ENCODE results near the gene CENPN.

Gene CENPN

GRCh38 chr16:81003064-81003463 lies 4.0 kb upstream of the CENPN start:
- H3K36me3 ChIP-seq (replicated peaks): no peaks in the 10 kb centered on the region
- H3K4me3 ChIP-seq (ENCODE audit: low read depth, low read length): no peak overlapping the region
- peak overlapping the region; percentile 19 for H3K27ac ChIP-seq
- in situ Hi-C loops (cut with HindIII; ENCODE audit: low pct_ligation_motif_present, low sequenced_read_pairs): no loop called here
- TF ChIP-seq CTCF (IDR thresholded peaks at IDR 0.05; ENCODE audit: low read depth, low read length, missing control alignments): no peak
- no peak for DNase-seq
- H3K27me3 ChIP-seq (replicated peaks): no peaks in the 10 kb centered on the region

GRCh38 chr16:81003610-81004460 lies 3.2 kb upstream of the CENPN start:
- TF ChIP-seq CTCF (IDR thresholded peaks at IDR 0.05; ENCODE audit: low read depth, low read length, missing control alignments): no peak
- in situ Hi-C loops (cut with HindIII; ENCODE audit: low pct_ligation_motif_present, low sequenced_read_pairs): no loop called here
- H3K36me3 ChIP-seq (replicated peaks): no peaks in the 10 kb centered on the region
- H3K4me3 ChIP-seq (ENCODE audit: low read depth, low read length): no peak overlapping the region
- DNase-seq: no peak
- H3K27me3 ChIP-seq (replicated peaks): no peaks in the 10 kb centered on the region
- peak overlapping the region; percentile 43 for H3K27ac ChIP-seq

- peak; percentile 62 for DNase-seq
- no peaks in the 10 kb centered on the region for H3K27me3 ChIP-seq (replicated peaks)
- H3K4me3 ChIP-seq (ENCODE audit: low read depth, low read length): peak overlapping the region; percentile 90
- H3K27ac ChIP-seq: peak overlapping the region; percentile 43
- in situ Hi-C loops (cut with HindIII; ENCODE audit: low pct_ligation_motif_present, low sequenced_read_pairs): no loop called here
- no peaks in the 10 kb centered on the region for H3K36me3 ChIP-seq (replicated peaks)
- peak; percentile 49 for TF ChIP-seq CTCF (IDR thresholded peaks at IDR 0.05; ENCODE audit: low read depth, low read length, missing control alignments)
Measured at GRCh38 chr16:81004646-81005353, 2.2 kb upstream of the CENPN start.

- Histone ChIP-seq H3K27ac (peak overlapping the region; percentile 99), H3K27me3 (replicated peaks) (no peaks in the 10 kb centered on the region), H3K36me3 (replicated peaks) (no peaks in the 10 kb centered on the region), H3K4me3 (ENCODE audit: low read depth, low read length) (peak overlapping the region; percentile 90)
- no peak for DNase-seq
- in situ Hi-C loops (cut with HindIII; ENCODE audit: low pct_ligation_motif_present, low sequenced_read_pairs): no loop called here
- TF ChIP-seq CTCF (IDR thresholded peaks at IDR 0.05; ENCODE audit: low read depth, low read length, missing control alignments): no peak
Measured at GRCh38 chr16:81005610-81006161, 1.3 kb upstream of the CENPN start.

GRCh38 chr16:81006211-81006812 lies 702 bp upstream of the CENPN start:
- peak; percentile 42 for DNase-seq
- no peak for TF ChIP-seq CTCF (IDR thresholded peaks at IDR 0.05; ENCODE audit: low read depth, low read length, missing control alignments)
- in situ Hi-C loops (cut with HindIII; ENCODE audit: low pct_ligation_motif_present, low sequenced_read_pairs): no loop called here
- Histone ChIP-seq H3K27me3 (replicated peaks) (no peaks in the 10 kb centered on the region), H3K36me3 (replicated peaks) (no peaks in the 10 kb centered on the region), H3K4me3 (ENCODE audit: low read depth, low read length) (peak overlapping the region; percentile 90), H3K27ac (peak overlapping the region; percentile 99)

All from brain microvascular endothelial cell (primary cell).